Neural cell (in vitro differentiated cells): ENCODE measurements around the gene CC2D1A. TPM values are rescaled to one million over a fixed set of nuclear protein-coding genes. Genes with fewer than 3 reads are reported as not detected.

Source experiments
- H2AFZ ChIP-seq: fragments of 200-600, 300-800 bp; sonication (generic), shearing (Covaris generic); 2 replicates; pipeline ENCODE4 v1.6.0; 2014; ENCODE audit warnings: low read depth, mild to moderate bottlenecking, antibody characterized with exemption, low read length, moderate library complexity
- H3F3A ChIP-seq: fragments of 200-600 bp; shearing (Covaris generic); 2 replicates; pipeline ENCODE4 v1.6.1; 2016; ENCODE audit warnings: mild to moderate bottlenecking, moderate library complexity, mixed read lengths, antibody characterized with exemption, low read length; ENCODE audit not compliant: insufficient read depth, poor library complexity, severe bottlenecking
- H3K27ac ChIP-seq: fragments of 200-600, 300-800 bp; sonication (generic), shearing (Covaris generic); 2 replicates; pipeline ENCODE4 v1.5.1; 2014; ENCODE audit warnings: mild to moderate bottlenecking, low read length, moderate library complexity
- H3K27me3 ChIP-seq: fragments of 300-800, 200-600 bp; sonication (generic), shearing (Covaris generic); 2 replicates; pipeline ENCODE4 v1.6.0; 2014; ENCODE audit warnings: mild to moderate bottlenecking, low read depth, low read length, moderate library complexity; ENCODE audit not compliant: insufficient read depth
- H3K36me3 ChIP-seq: fragments of 300-800, 200-600 bp; sonication (generic), shearing (Covaris generic); 2 replicates; pipeline ENCODE4 v1.5.1; 2014; ENCODE audit warnings: mild to moderate bottlenecking, antibody characterized with exemption, low read length, moderate library complexity; ENCODE audit not compliant: insufficient read depth
- H3K4me2 ChIP-seq: fragments of 300-800, 200-600 bp; sonication (generic), shearing (Covaris generic); 2 replicates; pipeline ENCODE4 v1.6.0; 2014; ENCODE audit warnings: mild to moderate bottlenecking, low read length
- H3K4me3 ChIP-seq: fragments of 300-800, 200-600 bp; sonication (generic), shearing (Covaris generic); 2 replicates; pipeline ENCODE4 v1.5.1; 2014; ENCODE audit warnings: mild to moderate bottlenecking, low read length, moderate library complexity
- H3K79me2 ChIP-seq: fragments of 200-600 bp; shearing (Covaris generic); replicated peaks from 2 replicates; pipeline ENCODE4 v1.6.0; 2014; ENCODE audit warnings: mild to moderate bottlenecking, low read length, moderate library complexity; ENCODE audit not compliant: insufficient read depth
- H3K9ac ChIP-seq: fragments of 300-800, 200-600 bp; sonication (generic), shearing (Covaris generic); 2 replicates; pipeline ENCODE4 v1.6.1; 2016; ENCODE audit warnings: mild to moderate bottlenecking, low read length, mixed read lengths
- H3K9me2 ChIP-seq: fragments of 200-600 bp; shearing (Covaris generic); 2 replicates; pipeline ENCODE4 v1.6.1; 2016; ENCODE audit warnings: mild to moderate bottlenecking, low read length, mixed read lengths; ENCODE audit not compliant: insufficient read depth
- H3K9me3 ChIP-seq: fragments of 200-600, 300-800 bp; sonication (generic), shearing (Covaris generic); 2 replicates; pipeline ENCODE4 v1.6.1; 2016; ENCODE audit warnings: mild to moderate bottlenecking, mixed run types, low read length, moderate library complexity, mixed read lengths
- H4K20me1 ChIP-seq: fragments of 200-600 bp; shearing (Covaris generic); 2 replicates; pipeline ENCODE4 v1.6.1; 2016; ENCODE audit warnings: mild to moderate bottlenecking, mixed run types; ENCODE audit not compliant: insufficient read depth
- CTCF ChIP-seq: fragments of 450-650 bp; IDR thresholded peaks from 2 replicates; pipeline ENCODE4 v1.5.1; 2014; ENCODE audit warnings: antibody characterized with exemption, mild to moderate bottlenecking, moderate library complexity; ENCODE audit not compliant: poor library complexity, severe bottlenecking
- EP300 ChIP-seq: fragments of 450-650 bp; conservative IDR thresholded peaks from 2 replicates; pipeline ENCODE4 v1.6.1; 2014; ENCODE audit warnings: antibody characterized with exemption, mild to moderate bottlenecking, moderate library complexity; ENCODE audit not compliant: poor library complexity, severe bottlenecking
- EZH2 ChIP-seq: fragments of 200-600, 300-800 bp; shearing (Covaris generic), sonication (generic); IDR thresholded peaks from 2 replicates; pipeline ENCODE4 v1.6.1; 2014; ENCODE audit warnings: antibody characterized with exemption, low read length, borderline replicate concordance, mild to moderate bottlenecking; ENCODE audit not compliant: insufficient read depth, poor library complexity, severe bottlenecking
- MXI1 ChIP-seq: fragments of 450-650 bp; conservative IDR thresholded peaks from 2 replicates; pipeline ENCODE4 v1.6.1; 2014; ENCODE audit warnings: antibody characterized with exemption, mild to moderate bottlenecking; ENCODE audit not compliant: poor library complexity, severe bottlenecking
- POLR2AphosphoS5 ChIP-seq: IDR thresholded peaks from 2 replicates; pipeline ENCODE4 v1.6.1; 2012
- RAD21 ChIP-seq: fragments of 450-650 bp; conservative IDR thresholded peaks from 2 replicates; pipeline ENCODE4 v1.6.1; 2014; ENCODE audit warnings: antibody characterized with exemption, mild to moderate bottlenecking, moderate library complexity
- REST ChIP-seq: IDR thresholded peaks from 2 replicates; pipeline ENCODE4 v1.6.1; 2012; ENCODE audit warnings: borderline replicate concordance
- SMC3 ChIP-seq: fragments of 450-650 bp; conservative IDR thresholded peaks from 2 replicates; pipeline ENCODE4 v1.6.1; 2014; ENCODE audit warnings: antibody characterized with exemption, mild to moderate bottlenecking, moderate library complexity; ENCODE audit not compliant: poor library complexity
- TAF1 ChIP-seq: IDR thresholded peaks from 2 replicates; pipeline ENCODE4 v1.6.1; 2012; ENCODE audit warnings: low read depth
- polyA plus RNA-seq: library from polyadenylated mRNA; depleted of rRNA; stranded (reverse); fragments of >200 nt; gene quantifications from 2 replicates; pipeline ENCODE4 v1.2.3, GENCODE V29; 2014

The CC2D1A gene
- polyA plus RNA-seq, 1 donor from 2014 or later = 24.5 TPM

- no peak overlapping the region for H3K27ac ChIP-seq
- TF ChIP-seq MXI1 = no peak
- TF ChIP-seq EZH2 = no peak
- TF ChIP-seq TAF1 = no peak
- no peak for TF ChIP-seq SMC3
- no peak for TF ChIP-seq POLR2AphosphoS5
- no peak for TF ChIP-seq RAD21
- no peak overlapping the region for H3K9ac ChIP-seq
- H3K4me2 ChIP-seq = no peak overlapping the region
- no peaks in the 10 kb centered on the region for H4K20me1 ChIP-seq
- no peaks in the 10 kb centered on the region for H3K9me2 ChIP-seq
- H3K9me3 ChIP-seq = no peaks in the 10 kb centered on the region
- H3K36me3 ChIP-seq = no peaks in the 10 kb centered on the region
- no peaks in the 10 kb centered on the region for H3K79me2 ChIP-seq
- no peak overlapping the region for H3K4me3 ChIP-seq
- H2AFZ ChIP-seq = no peak overlapping the region
- H3F3A ChIP-seq = no peaks in the 10 kb centered on the region
- H3K27me3 ChIP-seq = no peaks in the 10 kb centered on the region
Observed at GRCh38 chr19:13877303-13877702, 28.7 kb upstream of the CC2D1A start.

DNA sequence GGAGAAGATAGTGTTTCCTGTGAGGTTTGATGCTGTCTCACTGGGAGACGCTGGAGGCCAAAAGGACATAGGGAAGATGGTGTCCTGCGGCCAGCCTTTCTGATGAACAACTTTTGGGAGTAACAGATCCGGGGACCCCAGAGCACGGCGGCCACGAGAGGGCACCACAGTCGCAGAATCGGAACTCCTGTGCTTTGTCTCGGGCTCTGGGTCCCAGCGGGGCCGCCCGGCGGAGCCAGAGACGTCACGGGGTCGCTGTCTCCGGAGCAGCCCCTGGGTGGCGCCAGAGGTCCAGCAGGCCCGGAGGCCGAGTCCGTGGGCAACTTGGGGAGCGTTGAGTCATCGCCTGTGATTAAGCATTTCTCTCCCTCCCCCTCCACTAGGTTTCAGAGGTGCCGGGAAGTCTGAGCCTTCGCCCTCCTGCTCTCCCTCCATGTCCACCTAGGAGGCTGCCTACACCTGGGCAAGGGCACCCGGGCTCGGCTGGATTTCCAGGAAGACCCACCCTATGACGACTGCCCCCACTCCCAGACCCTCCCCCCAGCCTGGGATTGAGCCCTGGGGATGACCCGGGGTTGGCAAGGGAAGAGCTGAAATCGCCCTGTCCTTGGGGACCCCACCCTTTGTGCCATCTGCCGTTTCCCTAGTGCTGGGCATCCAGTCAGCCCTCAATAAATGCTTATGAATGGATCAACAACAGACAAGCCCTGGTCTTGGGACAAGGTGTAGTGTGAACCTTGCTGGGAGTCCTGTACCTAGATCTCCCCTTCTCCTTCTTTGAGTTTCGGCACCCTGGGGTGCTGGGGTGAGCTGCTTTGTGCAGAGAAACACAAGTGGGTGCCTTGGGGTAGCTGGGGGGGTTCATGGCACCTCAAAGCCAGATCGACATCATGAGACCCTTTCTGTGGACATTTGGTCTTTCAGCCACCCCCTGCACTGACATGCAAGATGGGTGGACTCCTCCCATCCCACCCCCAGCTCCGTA lies 25.6 kb upstream of the CC2D1A start:
- Histone ChIP-seq H3K79me2 (no peaks in the 10 kb centered on the region), H3K9me3 (no peaks in the 10 kb centered on the region), H3K27me3 (no peaks in the 10 kb centered on the region), H3F3A (no peaks in the 10 kb centered on the region), H3K36me3 (no peaks in the 10 kb centered on the region), H4K20me1 (no peaks in the 10 kb centered on the region), H3K4me2 (no peak overlapping the region), H2AFZ (no peak overlapping the region), H3K9ac (no peak overlapping the region), H3K4me3 (peak overlapping the region; percentile 37), H3K9me2 (no peaks in the 10 kb centered on the region), H3K27ac (no peak overlapping the region)
- TF ChIP-seq EP300 (peak; percentile 37), REST (no peak), POLR2AphosphoS5 (no peak), MXI1 (no peak), SMC3 (peak; percentile 88), TAF1 (no peak), CTCF (peak; percentile 99), RAD21 (peak; percentile 92), EZH2 (no peak)
